HepG2 (cell line): ENCODE results near the gene CD34. TPM values are rescaled to one million over a fixed set of nuclear protein-coding genes. Genes with fewer than 3 reads are reported as not detected.
A peak's percentile ranks its signal among the peaks of the same experiment; 100 is the strongest.

Source experiments
- ATAC-seq: fragments of 200-7000 bp; cut with Tn5 transposase; 3 replicates; pipeline ENCODE4 v1.9.1; 2020; ENCODE audit warnings: mild to moderate bottlenecking, moderate library complexity
- BruUV-seq: library from RNA; stranded (reverse); fragments of 400-500 nt; replicated peaks from 2 replicates; lab custom pipeline; 2021; lab: Mats Ljungman, UMichigan
- CTCF ChIA-PET: fragments of 300-600 bp; formaldehyde crosslinking; extraction: SDS; loops from one replicate; lab custom pipeline; 2021; ENCODE audit warnings: low total read pairs, inconsistent platforms, low intra/inter-chr PET ratio; lab: Yijun Ruan, JAX
- POLR2A ChIA-PET: fragments of 350-600 bp; sonication (Branson Sonifier 250); formaldehyde crosslinking; loops from one replicate; lab custom pipeline; 2020; ENCODE audit warnings: antibody characterized with exemption, inconsistent platforms; lab: Yijun Ruan, JAX
- DNase-seq: peaks from one replicate; pipeline ENCODE4 v3.0.0-alpha.2; 2015; ENCODE audit warnings: low spot score
- FAIRE-seq: peaks from 3 replicates; lab custom pipeline; 2011; peaks lifted over from hg19 to GRCh38; lab: Jason Lieb, UNC
- H2AFZ ChIP-seq: one replicate; pipeline ENCODE4 v1.6.1; 2011; ENCODE audit warnings: low read length, inconsistent platforms
- H3K27ac ChIP-seq: fragments of 300-600 bp; 3 replicates; pipeline ENCODE4 v1.8.0; 2011; ENCODE audit warnings: mixed run types, mild to moderate bottlenecking, mixed read lengths, low read length, inconsistent platforms; ENCODE audit not compliant: insufficient read depth; ENCODE audit errors: extremely low read length
- H3K27me3 ChIP-seq, 2 experiments: fragments of 200-600 bp in 1 of 2; 2 replicates in 1 of 2; 3 replicates in 1 of 2; pipeline versions ENCODE4 v1.6.0 to v1.8.0; 2011; ENCODE audit warnings: low read length in 2 of 2, mild to moderate bottlenecking in 2 of 2, moderate library complexity in 2 of 2, inconsistent platforms in 1 of 2; ENCODE audit not compliant: insufficient read depth in 2 of 2, control insufficient read depth in 1 of 2
- H3K36me3 ChIP-seq, 2 experiments: fragments of 200-600 bp in 1 of 2; replicated peaks in 1 of 2; 2 replicates in 1 of 2; 3 replicates in 1 of 2; pipeline versions ENCODE4 v1.5.1 to v1.8.0; 2011; ENCODE audit warnings: low read length in 2 of 2, inconsistent platforms in 1 of 2; ENCODE audit not compliant: insufficient read depth in 2 of 2, control insufficient read depth in 1 of 2
- H3K4me1 ChIP-seq: 2 replicates; pipeline ENCODE4 v1.5.1; 2012; ENCODE audit warnings: low read length, inconsistent platforms; ENCODE audit not compliant: insufficient read depth
- H3K4me2 ChIP-seq: 2 replicates; pipeline ENCODE4 v1.6.0; 2011; ENCODE audit warnings: low read depth, low read length, inconsistent platforms
- H3K4me3 ChIP-seq, 3 experiments: fragments of 200-600 bp in 1 of 3; sonication (generic), shearing (Covaris generic) in 1 of 3; replicated peaks in 1 of 3; 2 replicates each; pipeline ENCODE4 v1.5.1; 2011 to 2016; ENCODE audit warnings: low read length in 3 of 3, inconsistent platforms in 2 of 3, low read depth in 2 of 3, mild to moderate bottlenecking in 2 of 3, control low read depth in 1 of 3, mixed read lengths in 1 of 3; ENCODE audit not compliant: insufficient read depth in 1 of 3
- H3K79me2 ChIP-seq: one replicate; pipeline ENCODE4 v1.6.1; 2011; ENCODE audit warnings: low read length, inconsistent platforms; ENCODE audit not compliant: insufficient read depth
- H3K9ac ChIP-seq: 2 replicates; pipeline ENCODE4 v1.6.0; 2011; ENCODE audit warnings: mild to moderate bottlenecking, low read depth, low read length, inconsistent platforms; ENCODE audit not compliant: insufficient read depth
- H3K9me3 ChIP-seq: 2 replicates; pipeline ENCODE4 v1.5.1; 2012; ENCODE audit warnings: mild to moderate bottlenecking, low read length
- H4K20me1 ChIP-seq: 2 replicates; pipeline ENCODE4 v1.6.0; 2011; ENCODE audit warnings: inconsistent platforms, mild to moderate bottlenecking, low read length, moderate library complexity; ENCODE audit not compliant: insufficient read depth
- MAFF ChIP-seq: IDR thresholded peaks from 2 replicates; pipeline ENCODE4 v1.6.1; 2011; ENCODE audit warnings: low read depth, low read length, improper control_type of control experiment
- MAFK ChIP-seq, 2 experiments: IDR thresholded peaks in 1 of 2; conservative IDR thresholded peaks in 1 of 2; 2 replicates each; pipeline ENCODE4 v1.6.1; 2011; ENCODE audit warnings: improper control_type of control experiment in 2 of 2, low read length in 2 of 2
- YY1 ChIP-seq: IDR thresholded peaks from 2 replicates; pipeline ENCODE4 v1.6.1; 2011; ENCODE audit warnings: low read length, low read depth, moderate library complexity, mild to moderate bottlenecking; ENCODE audit not compliant: insufficient read depth, insufficient replicate concordance
- ZEB1 ChIP-seq: IDR thresholded peaks from 2 replicates; pipeline ENCODE4 v1.6.1; 2012; ENCODE audit warnings: mild to moderate bottlenecking, low read depth, inconsistent platforms; ENCODE audit not compliant: insufficient replicate concordance
- WGBS: methylation state at CpG from one replicate; pipeline ENCODE4 v1.1.6; 2017; ENCODE audit warnings: low lambda C conversion rate; 5-methylcytosine and 5-hydroxymethylcytosine counted together
- in situ Hi-C: cut with HindIII; loops from 2 replicates; pipeline ENCODE4 v1.10.0; 2017; ENCODE audit warnings: low pct_unique_long_range_greater_than_20kb; ENCODE audit not compliant: extremely low pct_ligation_motif_present
- intact Hi-C: fragments of 100-400 bp; cut with micrococcal nuclease; formaldehyde crosslinking; loops from one replicate; pipeline ENCODE4 v1.10.0; 2022; ENCODE audit not compliant: unreplicated experiment
- polyA plus RNA-seq, 8 experiments: library from polyadenylated mRNA; depleted of rRNA in 3 of 8; stranded (reverse) in 7 of 8; unstranded in 1 of 8; fragments of >200 nt; fragmentation: Illumina TruSeq in 4 of 8; extraction: Trizol in 4 of 8; gene quantifications; 2 replicates each; pipeline versions ENCODE4 v1.2.1 to v1.2.3, GENCODE V29; 2011 to 2016; ENCODE audit warnings: low read depth in 4 of 8, missing spikeins in 1 of 8, mixed read lengths in 1 of 8; ENCODE audit not compliant: insufficient read depth in 1 of 8
- total RNA-seq, 5 experiments: library from RNA; depleted of rRNA; stranded (reverse); fragments of >200 nt; fragmentation: Illumina TruSeq; extraction: Trizol; gene quantifications; 2 replicates each; pipeline ENCODE4 v1.2.3, GENCODE V29; 2016; ENCODE audit warnings: low read depth in 1 of 5
- TF ChIP-seq, protein P1 (sequence below): IDR thresholded peaks from 2 replicates; pipeline ENCODE4 v1.6.1; 2016; ENCODE audit warnings: missing compliant biosample characterization, missing genetic modification reagents, borderline replicate concordance
- TF ChIP-seq, protein P2 (sequence below): sonication (generic); formaldehyde crosslinking; IDR thresholded peaks from 2 replicates; pipeline ENCODE4 v1.4.0; 2020; ENCODE audit warnings: missing genetic modification reagents, low read depth, mild to moderate bottlenecking, borderline replicate concordance
- TF ChIP-seq, protein P3 (sequence below): sonication (generic); formaldehyde crosslinking; IDR thresholded peaks from 2 replicates; pipeline ENCODE4 v1.4.0; 2020; ENCODE audit warnings: mild to moderate bottlenecking, low read depth, missing genetic modification reagents
- TF ChIP-seq, protein P4 (sequence below): sonication (generic); formaldehyde crosslinking; IDR thresholded peaks from 2 replicates; pipeline ENCODE4 v1.8.1; 2023; ENCODE audit warnings: mild to moderate bottlenecking, missing genetic modification reagents, borderline replicate concordance

The CD34 gene
- total and polyA plus RNA-seq, 2 of the 13 experiments (the other 11 are each of a cell fraction or from before 2014, with no cell fraction given) = not detected

DNA sequence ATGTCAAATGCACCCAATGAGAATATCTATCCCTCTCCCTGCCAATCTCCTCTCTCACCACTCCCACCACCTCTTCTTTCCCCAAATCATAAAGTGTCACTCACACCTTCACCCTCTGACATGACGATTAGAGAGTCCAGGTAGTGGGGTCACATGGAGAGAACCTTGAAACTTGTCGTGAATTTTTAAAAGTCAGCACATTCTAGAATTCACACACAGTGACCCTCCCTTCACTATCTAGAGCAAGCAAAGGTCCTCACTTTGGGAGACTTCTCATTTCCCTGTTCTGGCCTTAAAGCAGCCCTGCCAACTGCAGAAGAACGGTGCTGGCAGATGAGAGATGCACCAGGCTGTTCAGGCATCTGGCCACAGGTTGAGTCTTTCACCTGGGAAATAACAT is 61.9 kb downstream of the CD34 start:
- peak; percentile 36 to 60; a peak in 3 of 4 replicates for TF ChIP-seq MAFK (conservative IDR thresholded peaks at IDR 0.05 in 1 of 2, IDR thresholded peaks at IDR 0.05 in 1 of 2; ENCODE audit: low read length in 2 of 2)
- TF ChIP-seq, protein P1, sequence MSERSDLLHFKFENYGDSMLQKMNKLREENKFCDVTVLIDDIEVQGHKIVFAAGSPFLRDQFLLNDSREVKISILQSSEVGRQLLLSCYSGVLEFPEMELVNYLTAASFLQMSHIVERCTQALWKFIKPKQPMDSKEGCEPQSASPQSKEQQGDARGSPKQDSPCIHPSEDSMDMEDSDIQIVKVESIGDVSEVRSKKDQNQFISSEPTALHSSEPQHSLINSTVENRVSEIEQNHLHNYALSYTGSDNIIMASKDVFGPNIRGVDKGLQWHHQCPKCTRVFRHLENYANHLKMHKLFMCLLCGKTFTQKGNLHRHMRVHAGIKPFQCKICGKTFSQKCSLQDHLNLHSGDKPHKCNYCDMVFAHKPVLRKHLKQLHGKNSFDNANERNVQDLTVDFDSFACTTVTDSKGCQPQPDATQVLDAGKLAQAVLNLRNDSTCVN (CRISPR knock-in tag) = no peak
- TF ChIP-seq MAFF = 0 out of 2 replicates have a peak, but pooled peaks have one; percentile 10
- no peak for TF ChIP-seq ZEB1
- TF ChIP-seq, protein P2, sequence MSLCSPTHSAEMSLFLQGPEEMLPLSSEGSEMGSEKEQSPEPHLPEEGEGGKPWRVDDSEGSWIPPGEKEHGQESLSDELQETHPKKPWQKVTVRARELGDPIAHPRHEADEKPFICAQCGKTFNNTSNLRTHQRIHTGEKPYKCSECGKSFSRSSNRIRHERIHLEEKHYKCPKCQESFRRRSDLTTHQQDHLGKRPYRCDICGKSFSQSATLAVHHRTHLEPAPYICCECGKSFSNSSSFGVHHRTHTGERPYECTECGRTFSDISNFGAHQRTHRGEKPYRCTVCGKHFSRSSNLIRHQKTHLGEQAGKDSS (CRISPR knock-in tag) = no peak
- TF ChIP-seq YY1 = no peak
- TF ChIP-seq, protein P3, sequence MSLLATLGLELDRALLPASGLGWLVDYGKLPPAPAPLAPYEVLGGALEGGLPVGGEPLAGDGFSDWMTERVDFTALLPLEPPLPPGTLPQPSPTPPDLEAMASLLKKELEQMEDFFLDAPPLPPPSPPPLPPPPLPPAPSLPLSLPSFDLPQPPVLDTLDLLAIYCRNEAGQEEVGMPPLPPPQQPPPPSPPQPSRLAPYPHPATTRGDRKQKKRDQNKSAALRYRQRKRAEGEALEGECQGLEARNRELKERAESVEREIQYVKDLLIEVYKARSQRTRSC (CRISPR knock-in tag) = no peak
- TF ChIP-seq, protein P4, sequence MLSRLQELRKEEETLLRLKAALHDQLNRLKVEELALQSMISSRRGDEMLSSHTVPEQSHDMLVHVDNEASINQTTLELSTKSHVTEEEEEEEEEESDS = no peak
- Histone ChIP-seq H3K4me1 (peaks cover 21% of the 10 kb centered on the region), H3K9me3 (no peaks in the 10 kb centered on the region), H3K9ac (no peak overlapping the region), H4K20me1 (no peaks in the 10 kb centered on the region), H3K4me2 (no peak overlapping the region), H3K27ac (no peak overlapping the region), H3K79me2 (peaks cover 3% of the 10 kb centered on the region), H3K36me3 (no peaks in the 10 kb centered on the region; a peak in 1 of 5 replicates), H2AFZ (no peak overlapping the region), H3K4me3 (no peak overlapping the region), H3K27me3 (no peaks in the 10 kb centered on the region)
- FAIRE-seq (no peak), DNase-seq (no peak), ATAC-seq (no peak)
- intact Hi-C loops (loop anchor here (2.0 kb wide), 1 partner anchor 20 kb away; no protein-coding TSS in a partner anchor), in situ Hi-C loops (no loop called here)
- 94% methylated on average over 3 of the region's 3 CpGs for WGBS
- ChIA-PET POLR2A (no interaction called here), CTCF (no interaction called here)
- no TSS peak for BruUV-seq
